Measurements from ENCODE around the gene TDRD6.

GRCh38 chr6:46734867-46735719 lies 47.4 kb downstream of the TDRD6 start, which contains the start of gene PLA2G7:
- TF ChIP-seq SIN3A (IDR thresholded peaks at IDR 0.05; ENCODE audit: borderline replicate concordance, insufficient read depth, low read depth, low read length): no peak
- no peak for TF ChIP-seq REST (IDR thresholded peaks at IDR 0.05; ENCODE audit: insufficient read depth in 1 of 2, low read depth in 2 of 2, low read length in 1 of 2)
- no peak for TF ChIP-seq CTCF (IDR thresholded peaks at IDR 0.05)

Measured in Panc1 (cell line).